ENCODE measurements around the gene TTF1.

TTF1 gene

DNA sequence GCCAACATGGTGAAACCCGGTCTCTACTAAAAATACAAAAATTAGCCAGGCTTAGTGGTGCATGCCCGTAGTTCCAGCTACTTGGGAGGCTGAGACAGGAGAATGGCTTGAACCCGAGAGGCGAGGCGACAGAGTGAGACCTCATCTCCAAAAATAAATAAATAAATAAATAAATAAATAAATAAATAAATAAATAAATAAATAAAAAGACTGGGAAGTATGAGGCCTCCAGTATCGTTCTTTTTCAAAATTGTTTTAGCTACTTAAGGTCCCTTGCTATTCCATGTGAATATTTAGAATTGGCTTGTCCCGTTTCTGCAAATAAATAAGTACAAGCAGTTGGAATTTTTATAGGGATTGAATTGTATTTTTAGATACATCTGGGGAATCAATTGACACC is 48.9 kb downstream of the TTF1 start:
- TF ChIP-seq, protein P1, sequence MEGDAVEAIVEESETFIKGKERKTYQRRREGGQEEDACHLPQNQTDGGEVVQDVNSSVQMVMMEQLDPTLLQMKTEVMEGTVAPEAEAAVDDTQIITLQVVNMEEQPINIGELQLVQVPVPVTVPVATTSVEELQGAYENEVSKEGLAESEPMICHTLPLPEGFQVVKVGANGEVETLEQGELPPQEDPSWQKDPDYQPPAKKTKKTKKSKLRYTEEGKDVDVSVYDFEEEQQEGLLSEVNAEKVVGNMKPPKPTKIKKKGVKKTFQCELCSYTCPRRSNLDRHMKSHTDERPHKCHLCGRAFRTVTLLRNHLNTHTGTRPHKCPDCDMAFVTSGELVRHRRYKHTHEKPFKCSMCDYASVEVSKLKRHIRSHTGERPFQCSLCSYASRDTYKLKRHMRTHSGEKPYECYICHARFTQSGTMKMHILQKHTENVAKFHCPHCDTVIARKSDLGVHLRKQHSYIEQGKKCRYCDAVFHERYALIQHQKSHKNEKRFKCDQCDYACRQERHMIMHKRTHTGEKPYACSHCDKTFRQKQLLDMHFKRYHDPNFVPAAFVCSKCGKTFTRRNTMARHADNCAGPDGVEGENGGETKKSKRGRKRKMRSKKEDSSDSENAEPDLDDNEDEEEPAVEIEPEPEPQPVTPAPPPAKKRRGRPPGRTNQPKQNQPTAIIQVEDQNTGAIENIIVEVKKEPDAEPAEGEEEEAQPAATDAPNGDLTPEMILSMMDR (IDR thresholded peaks at IDR 0.05), result no peak
- peaks cover 12% of the 10 kb centered on the region for H3K36me3 Mint-ChIP-seq (ENCODE audit: low read depth)
- H3K9me3 Mint-ChIP-seq, result peaks cover 8% of the 10 kb centered on the region
- peaks cover 20% of the 10 kb centered on the region for H3K4me1 Mint-ChIP-seq
- no peak overlapping the region for H3K4me3 Mint-ChIP-seq
- peaks cover 8% of the 10 kb centered on the region for H3K27me3 Mint-ChIP-seq (ENCODE audit: low read depth, poor library complexity)
- no peak for DNase-seq
- no peak overlapping the region for H3K27ac Mint-ChIP-seq

DNA sequence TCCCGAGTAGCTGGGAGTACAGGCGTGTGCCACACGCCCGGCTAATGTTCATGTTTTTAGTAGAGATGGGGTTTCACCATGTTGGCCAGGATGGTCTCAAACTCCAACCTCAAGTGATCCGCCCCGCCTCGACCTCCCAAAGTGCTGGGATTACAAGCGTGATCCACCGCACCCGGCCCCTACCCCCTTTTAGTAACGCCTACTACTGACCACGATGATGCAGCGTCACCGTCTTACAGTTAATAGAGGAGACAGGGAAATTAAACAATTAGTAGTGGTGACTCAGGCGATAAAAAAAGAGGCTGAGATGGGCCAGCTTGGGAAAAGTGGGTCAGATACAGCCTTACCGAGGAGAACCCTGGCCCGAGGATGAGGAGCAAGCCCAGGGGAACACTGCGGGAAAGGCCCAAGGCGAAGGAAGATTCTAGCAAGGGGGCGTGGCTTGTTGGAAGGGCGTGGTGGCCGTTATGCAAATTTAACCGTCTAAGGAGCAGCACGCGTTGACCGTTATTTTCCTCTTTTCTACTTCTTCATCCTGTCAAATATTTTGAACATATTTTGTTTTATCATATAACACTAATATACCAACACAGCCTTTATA is 50.2 kb downstream of the TTF1 start:
- H3K4me1 Mint-ChIP-seq, result peaks cover 31% of the 10 kb centered on the region
- peaks cover 21% of the 10 kb centered on the region for H3K36me3 Mint-ChIP-seq (ENCODE audit: low read depth)
- peaks cover 8% of the 10 kb centered on the region for H3K27me3 Mint-ChIP-seq (ENCODE audit: low read depth, poor library complexity)
- DNase-seq, result no peak
- H3K4me3 Mint-ChIP-seq, result no peak overlapping the region
- no peak overlapping the region for H3K27ac Mint-ChIP-seq
- peaks cover 8% of the 10 kb centered on the region for H3K9me3 Mint-ChIP-seq
- TF ChIP-seq, protein P1 (IDR thresholded peaks at IDR 0.05), result no peak

DNA sequence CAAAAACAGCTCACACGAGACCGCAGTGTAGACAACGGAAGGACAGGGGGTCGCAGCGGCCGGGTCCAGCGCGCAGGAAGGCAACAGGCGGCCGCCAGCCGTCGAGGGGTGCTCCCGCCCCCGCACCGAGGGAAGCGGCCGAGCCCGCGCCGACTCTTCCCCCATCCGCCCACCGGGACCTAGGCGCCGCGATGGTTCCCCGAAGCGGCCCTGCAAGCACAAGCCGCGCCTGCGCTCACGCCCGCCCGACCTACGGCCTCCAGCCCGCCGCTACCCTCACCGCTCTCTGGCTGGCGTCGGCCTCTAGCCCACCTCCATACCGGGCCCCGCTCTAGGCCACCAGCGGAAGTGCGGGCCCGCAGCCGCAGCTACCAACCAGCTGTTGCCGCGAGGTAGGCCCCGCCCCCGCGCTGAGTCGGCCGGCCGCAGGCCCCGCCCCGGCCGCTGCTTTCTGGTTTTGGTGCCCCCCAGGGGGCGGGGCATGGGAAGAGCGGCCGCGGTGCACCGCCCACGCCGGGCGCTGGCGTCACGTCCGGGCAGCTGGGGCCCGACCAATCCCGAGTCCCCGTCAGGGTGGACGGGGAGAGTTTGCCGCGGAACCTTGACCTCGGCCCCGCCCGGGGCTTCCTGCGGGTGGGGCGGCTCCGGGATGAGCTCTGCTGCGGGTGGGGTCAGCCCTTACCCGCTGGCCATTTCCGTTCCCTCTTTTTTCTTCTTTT is 51.8 kb downstream of the TTF1 start, which contains the start of gene SETX:
Gene SETX, minus strand, starts transcription at position 350 of the 719 bp plus-strand sequence. CDS start 5,558 bp downstream, outside the sequence.
- peak; percentile 98 for DNase-seq
- TF ChIP-seq, protein P1 (IDR thresholded peaks at IDR 0.05), result no peak
- H3K4me3 Mint-ChIP-seq, result peak within 1 kb of the TSS; percentile 94
- H3K4me1 Mint-ChIP-seq, result peaks cover 34% of the 10 kb centered on the region
- peaks cover 25% of the 10 kb centered on the region for H3K36me3 Mint-ChIP-seq (ENCODE audit: low read depth)
- peaks cover 5% of the 10 kb centered on the region for H3K27me3 Mint-ChIP-seq (ENCODE audit: low read depth, poor library complexity)
- peaks cover 8% of the 10 kb centered on the region for H3K9me3 Mint-ChIP-seq
- peak within 1 kb of the TSS; percentile 96 for H3K27ac Mint-ChIP-seq

DNA sequence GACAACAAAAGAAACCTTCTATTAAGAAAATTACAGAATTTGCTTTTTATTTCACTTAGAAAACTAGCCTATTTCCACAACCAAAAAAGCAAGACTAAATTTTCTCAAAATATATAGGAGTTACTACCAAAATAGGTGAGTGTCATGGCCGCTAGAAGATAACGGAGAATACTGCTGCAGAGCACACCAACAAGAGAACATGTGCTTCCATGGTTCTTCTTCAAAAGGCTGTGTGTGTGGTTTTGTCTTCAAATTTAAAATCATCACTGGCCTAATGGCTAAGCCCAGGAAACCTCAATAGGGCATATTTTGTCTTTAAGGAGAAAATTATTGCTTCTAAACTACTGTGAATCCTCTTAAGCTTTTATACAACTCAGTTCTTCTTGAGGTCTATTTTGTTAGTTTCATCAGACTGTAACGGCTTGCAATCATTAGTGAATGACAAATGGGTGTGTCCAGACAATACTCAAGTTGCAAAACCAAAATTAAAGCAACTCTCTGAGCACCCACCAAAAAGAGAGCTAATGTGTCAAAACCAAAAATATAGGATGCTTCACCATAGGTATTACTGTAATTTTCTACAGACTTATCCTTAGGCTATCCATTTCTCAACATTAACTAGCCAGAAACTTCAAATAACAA is 55.1 kb downstream of the TTF1 start:
- H3K36me3 Mint-ChIP-seq (ENCODE audit: low read depth), result peaks cover 52% of the 10 kb centered on the region
- peaks cover 31% of the 10 kb centered on the region for H3K4me1 Mint-ChIP-seq
- DNase-seq, result no peak
- H3K9me3 Mint-ChIP-seq, result peaks cover 6% of the 10 kb centered on the region
- H3K4me3 Mint-ChIP-seq, result no peak overlapping the region
- no peaks in the 10 kb centered on the region for H3K27me3 Mint-ChIP-seq (ENCODE audit: low read depth, poor library complexity)
- TF ChIP-seq, protein P1 (IDR thresholded peaks at IDR 0.05), result no peak
- peak overlapping the region; percentile 3 for H3K27ac Mint-ChIP-seq

DNA sequence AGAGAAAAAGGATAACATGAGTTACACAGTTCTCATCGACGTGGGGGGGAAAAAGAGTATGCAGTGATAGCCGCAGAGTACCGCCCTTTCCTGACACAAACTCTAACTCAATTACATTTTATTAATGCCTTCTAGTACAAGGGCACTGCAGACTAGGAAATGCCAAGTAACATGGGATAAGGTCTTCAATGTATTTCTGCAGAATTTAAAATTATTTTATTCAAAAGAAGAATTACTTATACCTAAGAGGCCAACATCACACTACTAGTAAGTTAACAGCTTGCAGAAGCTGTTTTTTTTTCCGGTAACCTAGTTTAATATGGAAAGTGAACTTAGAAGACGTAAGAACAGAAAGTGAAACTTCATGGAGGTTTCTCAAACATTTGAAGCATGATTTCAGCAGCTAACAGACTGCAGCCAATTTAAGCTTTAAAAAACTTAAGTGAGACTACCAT is 55.8 kb downstream of the TTF1 start:
- DNase-seq, result no peak
- peaks cover 31% of the 10 kb centered on the region for H3K4me1 Mint-ChIP-seq
- TF ChIP-seq, protein P1 (IDR thresholded peaks at IDR 0.05), result no peak
- H3K4me3 Mint-ChIP-seq, result no peak overlapping the region
- H3K9me3 Mint-ChIP-seq, result peaks cover 3% of the 10 kb centered on the region
- no peak overlapping the region for H3K27ac Mint-ChIP-seq
- H3K27me3 Mint-ChIP-seq (ENCODE audit: low read depth, poor library complexity), result no peaks in the 10 kb centered on the region
- H3K36me3 Mint-ChIP-seq (ENCODE audit: low read depth), result peaks cover 59% of the 10 kb centered on the region
